Measurements from ENCODE around the gene RMND5B.

The RMND5B gene

DNA sequence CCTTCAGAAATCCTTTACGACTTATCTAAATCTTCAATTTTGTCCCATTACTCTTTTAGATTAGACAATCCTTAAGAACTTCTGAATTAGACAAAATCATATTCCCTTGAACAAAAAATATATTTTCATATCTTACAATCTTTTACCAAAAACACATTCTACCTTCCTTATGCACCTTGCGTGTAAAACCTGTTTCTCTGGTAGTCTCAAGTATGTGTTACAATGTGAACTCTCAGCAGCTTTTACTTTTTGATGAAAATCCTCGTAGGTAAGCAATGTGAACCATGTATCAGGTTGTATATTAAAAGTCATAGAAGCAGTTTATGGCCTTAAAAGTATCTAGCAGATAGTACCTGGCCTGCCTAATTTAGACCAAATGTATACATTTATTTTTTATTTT is 43.6 kb downstream of the RMND5B start:
- TF ChIP-seq NFIC (IDR thresholded peaks at IDR 0.05) (no peak), CREB1 (IDR thresholded peaks at IDR 0.05; ENCODE audit: low read depth) (no peak), FOXM1 (IDR thresholded peaks at IDR 0.05; ENCODE audit: borderline replicate concordance, low read depth) (no peak), RAD21 (IDR thresholded peaks at IDR 0.05; ENCODE audit: low read depth) (no peak), EGR1 (IDR thresholded peaks at IDR 0.05) (no peak), CEBPB (IDR thresholded peaks at IDR 0.05) (no peak), YY1 (IDR thresholded peaks at IDR 0.05; ENCODE audit: low read depth) (no peak), TEAD4 (IDR thresholded peaks at IDR 0.05) (no peak), TCF12 (IDR thresholded peaks at IDR 0.05; ENCODE audit: low read depth) (no peak), ZBTB7A (IDR thresholded peaks at IDR 0.05; ENCODE audit: low read depth) (no peak), TAF1 (IDR thresholded peaks at IDR 0.05; ENCODE audit: low read depth) (no peak), REST (IDR thresholded peaks at IDR 0.05; ENCODE audit: low read depth) (no peak), EP300 (IDR thresholded peaks at IDR 0.05; ENCODE audit: borderline replicate concordance) (no peak)
- TF ChIP-seq, protein P1, sequence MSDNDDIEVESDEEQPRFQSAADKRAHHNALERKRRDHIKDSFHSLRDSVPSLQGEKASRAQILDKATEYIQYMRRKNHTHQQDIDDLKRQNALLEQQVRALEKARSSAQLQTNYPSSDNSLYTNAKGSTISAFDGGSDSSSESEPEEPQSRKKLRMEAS (IDR thresholded peaks at IDR 0.05): no peak
- TF ChIP-seq, protein P2, sequence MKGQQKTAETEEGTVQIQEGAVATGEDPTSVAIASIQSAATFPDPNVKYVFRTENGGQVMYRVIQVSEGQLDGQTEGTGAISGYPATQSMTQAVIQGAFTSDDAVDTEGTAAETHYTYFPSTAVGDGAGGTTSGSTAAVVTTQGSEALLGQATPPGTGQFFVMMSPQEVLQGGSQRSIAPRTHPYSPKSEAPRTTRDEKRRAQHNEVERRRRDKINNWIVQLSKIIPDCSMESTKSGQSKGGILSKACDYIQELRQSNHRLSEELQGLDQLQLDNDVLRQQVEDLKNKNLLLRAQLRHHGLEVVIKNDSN (IDR thresholded peaks at IDR 0.05): no peak

DNA sequence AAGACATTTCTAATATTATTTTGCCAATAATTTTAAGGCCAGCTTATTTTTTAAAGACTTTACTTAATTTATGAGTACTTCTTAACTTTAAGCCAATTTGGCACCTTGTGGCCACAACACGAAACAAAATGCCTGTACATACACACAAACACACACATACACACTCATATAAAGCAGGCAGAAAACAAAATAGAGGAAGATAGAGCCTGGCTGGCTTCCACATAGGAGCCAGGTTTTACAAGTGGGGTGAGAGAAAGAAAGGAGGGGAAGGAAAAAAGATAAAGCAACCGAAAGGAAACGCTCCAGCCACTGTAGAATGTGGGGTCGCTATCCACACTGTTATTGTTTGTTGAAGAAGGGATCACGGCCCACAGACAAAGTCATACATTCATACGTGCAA is 46.0 kb downstream of the RMND5B start:
- no peak for TF ChIP-seq NFIC (IDR thresholded peaks at IDR 0.05)
- no peak for TF ChIP-seq FOXM1 (IDR thresholded peaks at IDR 0.05; ENCODE audit: borderline replicate concordance, low read depth)
- no peak for TF ChIP-seq RAD21 (IDR thresholded peaks at IDR 0.05; ENCODE audit: low read depth)
- TF ChIP-seq ZBTB7A (IDR thresholded peaks at IDR 0.05; ENCODE audit: low read depth): no peak
- TF ChIP-seq REST (IDR thresholded peaks at IDR 0.05; ENCODE audit: low read depth): no peak
- no peak for TF ChIP-seq CREB1 (IDR thresholded peaks at IDR 0.05; ENCODE audit: low read depth)
- no peak for TF ChIP-seq TCF12 (IDR thresholded peaks at IDR 0.05; ENCODE audit: low read depth)
- no peak for TF ChIP-seq TAF1 (IDR thresholded peaks at IDR 0.05; ENCODE audit: low read depth)
- TF ChIP-seq EP300 (IDR thresholded peaks at IDR 0.05; ENCODE audit: borderline replicate concordance): no peak
- no peak for TF ChIP-seq YY1 (IDR thresholded peaks at IDR 0.05; ENCODE audit: low read depth)
- no peak for TF ChIP-seq EGR1 (IDR thresholded peaks at IDR 0.05)
- TF ChIP-seq, protein P2 (IDR thresholded peaks at IDR 0.05): no peak
- TF ChIP-seq, protein P1 (IDR thresholded peaks at IDR 0.05): no peak
- no peak for TF ChIP-seq TEAD4 (IDR thresholded peaks at IDR 0.05)

DNA sequence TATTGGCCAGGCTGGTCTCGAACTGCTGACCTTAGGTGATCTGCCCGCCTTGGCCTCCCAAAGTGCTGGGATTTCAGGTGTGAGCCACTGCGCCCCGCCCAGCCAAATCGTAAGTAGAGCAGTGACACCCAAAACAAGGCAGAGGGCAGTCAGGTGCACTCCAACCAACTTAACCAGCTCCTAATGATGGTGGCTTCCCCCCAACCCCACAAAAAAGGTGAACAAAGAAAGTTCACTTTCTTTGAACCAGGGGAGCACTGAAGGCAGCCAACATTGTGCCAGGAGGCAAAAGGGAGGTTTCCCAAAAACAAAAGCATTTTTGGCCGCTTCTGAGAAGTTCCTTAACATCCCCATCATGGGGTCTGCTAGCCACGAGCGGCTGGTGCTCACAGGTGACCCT is 46.8 kb downstream of the RMND5B start:
- TF ChIP-seq FOXM1 (IDR thresholded peaks at IDR 0.05; ENCODE audit: borderline replicate concordance, low read depth) (no peak), TCF12 (IDR thresholded peaks at IDR 0.05; ENCODE audit: low read depth) (no peak), EP300 (IDR thresholded peaks at IDR 0.05; ENCODE audit: borderline replicate concordance) (no peak), CEBPB (IDR thresholded peaks at IDR 0.05) (no peak), NFIC (IDR thresholded peaks at IDR 0.05) (no peak), RAD21 (IDR thresholded peaks at IDR 0.05; ENCODE audit: low read depth) (no peak), ZBTB7A (IDR thresholded peaks at IDR 0.05; ENCODE audit: low read depth) (no peak), TEAD4 (IDR thresholded peaks at IDR 0.05) (no peak), EGR1 (IDR thresholded peaks at IDR 0.05) (no peak), YY1 (IDR thresholded peaks at IDR 0.05; ENCODE audit: low read depth) (no peak), CREB1 (IDR thresholded peaks at IDR 0.05; ENCODE audit: low read depth) (no peak), TAF1 (IDR thresholded peaks at IDR 0.05; ENCODE audit: low read depth) (no peak), REST (IDR thresholded peaks at IDR 0.05; ENCODE audit: low read depth) (no peak)
- TF ChIP-seq, protein P2 (IDR thresholded peaks at IDR 0.05): no peak
- TF ChIP-seq, protein P1 (IDR thresholded peaks at IDR 0.05): no peak

Data from Ishikawa (cell line).